HepG2 (cell line): Measurements from ENCODE around the gene MOAP1.

Source experiments
- ATF7 ChIP-seq, 2 experiments: fragments of 450-650 bp in 1 of 2; sonication (generic) in 1 of 2; formaldehyde crosslinking in 1 of 2; IDR thresholded peaks; 2 replicates each; pipeline versions ENCODE4 v1.4.0 to v1.6.1; 2016 to 2020; ENCODE audit warnings: antibody characterized with exemption in 1 of 2, mild to moderate bottlenecking in 1 of 2, missing genetic modification reagents in 1 of 2
- ATM ChIP-seq: fragments of 450-650 bp; IDR thresholded peaks from 2 replicates; pipeline ENCODE4 v1.7.1; 2017; ENCODE audit warnings: mild to moderate bottlenecking, borderline replicate concordance
- CTCF ChIP-seq: sonication (generic); formaldehyde crosslinking; IDR thresholded peaks from 2 replicates; pipeline ENCODE4 v1.5.0; 2020; ENCODE audit warnings: mild to moderate bottlenecking, missing genetic modification reagents, moderate library complexity
- FOXA3 ChIP-seq: IDR thresholded peaks from 2 replicates; pipeline ENCODE4 v1.6.1; 2016; ENCODE audit warnings: missing genetic modification reagents, missing compliant biosample characterization
- GMEB1 ChIP-seq: sonication (generic); formaldehyde crosslinking; IDR thresholded peaks from 2 replicates; pipeline ENCODE4 v1.5.1; 2020; ENCODE audit warnings: missing genetic modification reagents, mild to moderate bottlenecking, borderline replicate concordance
- KDM3A ChIP-seq: IDR thresholded peaks from 2 replicates; pipeline ENCODE4 v1.6.1; 2018; ENCODE audit warnings: low read depth, missing compliant biosample characterization
- RAD21 ChIP-seq: fragments of 450-650 bp; formaldehyde crosslinking; IDR thresholded peaks from 2 replicates; pipeline ENCODE4 v1.5.0; 2020; ENCODE audit warnings: mild to moderate bottlenecking
- TEAD2 ChIP-seq: sonication (generic); formaldehyde crosslinking; IDR thresholded peaks from 2 replicates; pipeline ENCODE4 v1.9.0; 2021; ENCODE audit warnings: missing genetic modification reagents
- ZNF138 ChIP-seq: sonication (generic); formaldehyde crosslinking; IDR thresholded peaks from 2 replicates; pipeline ENCODE4 v1.5.0; 2020; ENCODE audit warnings: mild to moderate bottlenecking, low read depth, missing genetic modification reagents
- ZNF24 ChIP-seq: fragments of 450-650 bp; IDR thresholded peaks from 2 replicates; pipeline ENCODE4 v1.6.1; 2017; ENCODE audit warnings: antibody characterized with exemption, mild to moderate bottlenecking
- ZNF460 ChIP-seq: sonication (generic); formaldehyde crosslinking; IDR thresholded peaks from 2 replicates; pipeline ENCODE4 v1.5.1; 2020; ENCODE audit warnings: missing genetic modification reagents, mild to moderate bottlenecking, borderline replicate concordance
- TF ChIP-seq, protein P1 (sequence below): IDR thresholded peaks from 2 replicates; pipeline ENCODE4 v1.6.1; 2016; ENCODE audit warnings: missing genetic modification reagents, missing compliant biosample characterization

DNA sequence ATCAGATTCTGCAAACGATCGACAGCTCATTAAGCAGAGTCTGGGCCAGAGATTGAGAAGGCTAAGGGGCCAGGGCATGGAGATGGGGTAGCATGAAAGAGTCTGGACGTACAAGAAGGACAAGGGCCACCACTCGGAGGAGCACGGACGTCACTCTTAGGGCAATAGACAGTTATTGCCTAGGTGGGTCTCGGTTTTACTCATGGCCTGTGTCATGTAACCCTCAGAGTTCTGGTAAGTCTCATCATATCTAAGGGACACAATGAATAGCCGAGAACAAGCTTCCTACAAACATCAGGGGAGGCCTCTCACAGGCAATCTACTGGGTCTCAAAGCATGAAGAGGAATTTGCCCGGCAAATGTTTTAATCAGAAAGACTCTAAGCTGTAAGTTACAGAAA is 38.6 kb downstream of the MOAP1 start:
- TF ChIP-seq ATM (no peak), RAD21 (CRISPR knock-in tag) (no peak), CTCF (CRISPR knock-in tag) (no peak), ZNF460 (CRISPR knock-in tag) (no peak), KDM3A (no peak), ZNF138 (no peak), GMEB1 (CRISPR knock-in tag) (no peak), TEAD2 (CRISPR knock-in tag) (no peak), ZNF24 (no peak), FOXA3 (CRISPR knock-in tag) (no peak), ATF7 (IDR thresholded peaks at IDR 0.05) (no peak), ATF7 (CRISPR knock-in tag; IDR thresholded peaks at IDR 0.05) (no peak)
- TF ChIP-seq, protein P1, sequence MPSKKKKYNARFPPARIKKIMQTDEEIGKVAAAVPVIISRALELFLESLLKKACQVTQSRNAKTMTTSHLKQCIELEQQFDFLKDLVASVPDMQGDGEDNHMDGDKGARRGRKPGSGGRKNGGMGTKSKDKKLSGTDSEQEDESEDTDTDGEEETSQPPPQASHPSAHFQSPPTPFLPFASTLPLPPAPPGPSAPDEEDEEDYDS (CRISPR knock-in tag): no peak
